HG02840 (cell line): Measurements from ENCODE around the gene PXDC1.

Source experiments
- ATAC-seq: cut with Tn5 transposase; IDR thresholded peaks from one replicate; pipeline ENCODE4 v1.9.1; 2021; ENCODE audit warnings: mild to moderate bottlenecking, moderate library complexity, moderate number of reproducible peaks; ENCODE audit not compliant: unreplicated experiment, low FRiP score

The PXDC1 gene

GRCh38 chr6:3749067-3749841 lies 2.3 kb downstream of the PXDC1 start:
- no peak for ATAC-seq

- no peak for ATAC-seq
Measured at GRCh38 chr6:3748208-3749066, 3.1 kb downstream of the PXDC1 start.

- ATAC-seq, result no peak
Measured at GRCh38 chr6:3747100-3747737, 4.3 kb downstream of the PXDC1 start.

GRCh38 chr6:3746696-3747095 lies 4.8 kb downstream of the PXDC1 start:
- ATAC-seq, result no peak

GRCh38 chr6:3746119-3746691 lies 5.3 kb downstream of the PXDC1 start:
- no peak for ATAC-seq

DNA sequence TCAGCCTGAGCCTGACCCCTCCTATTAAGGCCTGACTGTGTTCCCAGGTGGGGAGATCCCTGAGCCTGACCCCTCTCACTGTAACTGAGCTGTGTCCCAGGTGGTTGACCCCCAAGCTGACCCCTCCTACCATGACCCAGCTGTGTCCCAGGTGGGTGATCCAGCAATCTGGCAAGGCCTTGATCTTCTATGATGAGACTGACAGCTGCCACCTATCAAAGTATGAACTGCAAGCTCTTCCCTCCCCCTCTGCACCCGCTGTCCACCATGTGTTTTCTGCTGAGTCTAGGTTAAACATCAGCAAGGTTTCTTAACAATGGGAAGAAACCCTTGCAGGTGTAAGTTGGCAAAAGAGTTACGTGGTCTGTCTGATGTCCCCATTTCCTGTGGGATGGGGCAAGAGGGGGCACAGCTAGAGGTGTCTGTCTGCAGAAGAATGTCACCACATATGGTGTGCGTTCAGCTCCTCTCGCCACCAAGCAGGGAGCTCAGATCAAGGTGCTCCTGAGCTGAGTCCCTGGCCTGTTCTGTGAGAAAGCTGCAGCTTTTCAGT lies 5.9 kb downstream of the PXDC1 start:
- ATAC-seq, result no peak

DNA sequence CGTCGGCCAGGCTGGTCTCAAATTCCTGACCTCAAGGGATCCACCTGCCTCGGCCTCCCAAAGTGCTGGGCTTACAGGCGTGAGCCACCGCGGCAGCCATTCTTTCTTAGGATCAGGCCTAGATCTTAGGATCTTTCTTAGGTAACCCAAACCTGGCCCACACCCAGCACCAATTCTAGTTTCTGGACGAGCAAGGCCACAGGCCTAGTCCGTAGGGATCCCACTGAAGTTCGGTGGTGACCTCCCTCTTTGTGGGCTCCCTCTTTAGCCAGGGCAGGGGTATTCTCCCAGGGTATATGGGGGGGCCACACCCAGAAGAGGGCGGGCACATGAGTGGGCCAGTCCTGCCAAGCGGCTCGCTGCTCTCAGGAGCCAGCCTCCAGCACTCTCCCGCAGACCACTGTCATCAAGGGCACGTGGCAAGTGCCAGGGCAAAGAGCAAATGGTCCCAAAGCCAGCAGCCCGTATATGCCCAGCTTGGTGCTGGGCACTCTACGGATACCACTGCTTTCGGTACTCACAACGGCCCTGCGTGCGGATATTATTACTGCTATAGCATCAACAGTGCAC lies 6.5 kb downstream of the PXDC1 start:
- no peak for ATAC-seq

GRCh38 chr6:3744211-3744900 lies 7.2 kb downstream of the PXDC1 start:
- no peak for ATAC-seq

DNA sequence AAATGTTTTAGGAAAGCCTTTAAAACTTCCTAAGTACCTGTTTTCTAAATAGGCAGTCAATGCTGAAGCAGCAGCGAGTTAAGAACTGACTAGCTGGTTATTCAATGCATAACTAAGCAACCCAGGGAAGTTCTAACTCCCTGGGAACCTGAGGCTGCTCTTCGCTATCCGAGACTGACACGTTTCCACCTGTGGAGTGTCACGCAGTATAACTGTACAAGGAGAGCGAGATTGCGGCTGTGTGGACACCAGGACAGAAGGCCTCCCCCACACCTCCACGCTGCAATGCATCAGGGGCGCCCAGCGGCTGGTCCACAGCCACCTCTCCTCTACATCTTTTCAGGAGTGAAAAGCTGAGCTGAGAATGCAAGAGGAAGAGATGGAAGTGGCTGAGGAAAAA lies 8.0 kb downstream of the PXDC1 start:
- ATAC-seq, result no peak

DNA sequence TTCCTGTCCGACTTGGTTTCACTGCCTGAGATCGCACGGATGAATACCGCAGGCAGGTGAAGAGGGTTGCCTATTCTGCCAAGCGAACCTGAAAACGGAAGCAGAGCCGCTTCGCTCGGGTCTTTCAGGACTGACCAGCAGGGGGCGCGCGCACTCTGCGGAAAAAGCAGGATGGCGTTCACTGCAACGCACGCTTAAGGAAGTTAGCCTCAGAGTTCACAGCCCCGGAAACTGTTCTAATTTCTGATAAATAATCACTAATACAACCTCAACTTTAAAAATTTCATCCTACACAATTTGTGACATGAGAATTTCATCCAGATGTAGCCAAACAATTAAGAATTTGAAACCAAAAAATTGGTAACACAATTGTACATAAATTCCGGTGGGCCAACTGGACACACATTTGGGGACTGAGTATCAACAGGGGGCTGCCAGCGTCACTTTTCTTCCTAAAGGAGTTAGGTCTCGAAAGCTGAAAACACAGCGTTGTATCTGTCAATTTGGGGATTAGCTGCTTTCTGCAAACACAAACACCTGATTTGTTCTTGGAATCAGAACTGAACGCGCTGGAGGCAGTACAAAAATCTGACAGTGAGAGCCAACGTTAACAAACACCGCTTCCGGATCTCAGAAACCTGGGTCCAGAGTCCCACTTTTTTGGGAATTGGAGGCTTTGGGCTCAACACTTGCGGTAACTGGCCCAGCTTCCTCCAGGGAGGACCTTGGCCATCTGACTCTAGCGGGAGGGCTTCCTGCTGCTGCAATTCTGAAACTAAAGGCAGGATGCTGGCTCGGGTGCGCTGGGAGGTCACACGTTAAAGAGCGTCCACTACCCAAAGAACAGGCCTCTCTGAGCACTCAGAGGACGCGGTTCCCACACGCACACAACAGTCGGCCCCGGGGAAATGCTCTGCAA lies 8.8 kb downstream of the PXDC1 start:
- ATAC-seq, result no peak

DNA sequence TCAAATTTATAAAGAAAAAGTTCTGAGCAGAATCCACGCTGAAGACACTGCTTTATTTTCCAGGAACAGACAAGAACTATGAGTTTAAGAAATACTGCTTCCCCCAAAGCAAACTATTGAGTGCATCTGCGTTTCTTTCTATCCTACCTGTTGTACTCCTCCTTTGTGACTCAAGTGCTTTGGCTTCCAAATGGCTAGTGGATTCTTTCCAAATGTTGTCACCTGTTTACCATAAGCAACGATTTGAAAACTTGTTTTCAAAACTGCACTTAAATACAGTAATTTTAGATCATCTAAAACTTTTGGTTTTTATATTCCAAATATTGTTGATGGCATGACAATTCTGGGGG lies 9.5 kb downstream of the PXDC1 start:
- ATAC-seq, result no peak

- no peak for ATAC-seq
Measured at GRCh38 chr6:3741477-3741871, 10.0 kb downstream of the PXDC1 start.

DNA sequence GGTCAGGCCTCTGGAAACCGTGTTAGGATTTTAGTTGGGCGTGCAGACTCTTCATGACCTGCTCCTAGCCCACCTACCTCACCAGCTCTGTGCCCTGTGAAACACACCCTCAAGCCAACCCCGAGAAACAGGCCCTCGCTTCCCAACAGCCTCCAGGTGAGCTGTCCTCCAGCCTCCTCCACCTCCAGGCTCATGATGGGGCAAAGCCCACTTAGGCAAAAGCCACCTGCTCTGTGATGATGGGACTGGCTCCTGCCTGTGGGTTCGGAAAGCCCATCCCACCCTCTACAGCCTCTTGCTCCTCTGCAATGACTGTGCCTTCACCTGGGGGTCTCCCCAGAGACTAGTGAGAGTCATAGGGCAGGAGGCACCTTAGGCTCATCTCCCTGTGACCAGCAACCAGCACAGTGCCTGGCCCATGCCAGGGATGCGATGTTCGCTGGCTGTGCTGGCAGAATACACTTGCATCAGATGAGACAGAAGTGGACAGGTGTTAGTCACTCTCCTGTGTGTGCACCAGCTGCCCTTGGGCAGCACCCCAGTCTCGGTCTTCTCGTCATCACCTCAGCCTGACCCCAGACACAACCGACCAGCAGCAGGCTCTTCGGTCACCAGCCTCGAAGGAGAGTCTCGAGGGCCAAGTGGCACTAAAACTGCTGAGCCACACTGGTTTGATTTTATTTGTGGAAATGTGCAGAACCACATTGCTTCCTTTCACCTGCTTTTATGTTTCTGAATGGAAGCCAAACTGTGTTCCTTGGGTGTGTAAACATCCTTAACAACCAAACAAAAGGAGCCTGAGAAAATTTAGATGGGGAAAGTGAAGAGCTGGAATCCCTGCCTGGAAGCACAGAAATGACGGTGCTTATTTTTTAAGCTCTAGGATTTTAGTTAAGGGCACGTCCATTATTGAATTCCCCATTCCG lies 10.7 kb downstream of the PXDC1 start:
- no peak for ATAC-seq

- ATAC-seq, result no peak
Measured at GRCh38 chr6:3739311-3739897, 12.1 kb downstream of the PXDC1 start.

- ATAC-seq, result no peak
Measured at GRCh38 chr6:3738381-3739131, 13.0 kb downstream of the PXDC1 start.

DNA sequence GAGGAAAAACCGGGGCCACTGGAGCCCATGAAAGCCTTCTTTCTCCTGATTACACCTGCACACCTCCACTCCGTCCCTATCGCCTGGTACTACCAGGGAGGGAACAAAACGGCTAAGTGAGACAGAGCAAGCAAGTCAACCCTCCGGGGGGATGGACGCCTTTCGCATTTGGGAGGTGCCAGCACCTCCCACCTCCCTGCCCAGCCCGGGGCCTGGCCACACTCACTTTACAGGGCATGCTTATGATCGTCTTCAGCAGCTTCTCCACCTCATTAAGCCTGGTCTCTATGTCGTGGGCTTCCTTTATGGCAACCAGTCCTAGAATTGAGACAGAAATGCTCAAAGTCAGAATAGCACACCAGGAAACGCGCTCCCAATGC lies 13.7 kb downstream of the PXDC1 start:
- ATAC-seq, result no peak
